NB4 (cell line): Measurements from ENCODE around the gene TRMT44.

Source experiments
- DNase-seq: peaks from one replicate; pipeline ENCODE4 v3.0.0; 2010; ENCODE audit warnings: low read depth
- H3K4me3 ChIP-seq: one replicate; pipeline ENCODE4 v1.5.1; 2011; ENCODE audit warnings: mild to moderate bottlenecking, low read depth, low read length, moderate library complexity
- MYC ChIP-seq: IDR thresholded peaks from 2 replicates; pipeline ENCODE4 v1.6.1; 2011; ENCODE audit warnings: low read depth, low read length
- POLR2A ChIP-seq: IDR thresholded peaks from 2 replicates; pipeline ENCODE4 v1.6.1; 2011; ENCODE audit warnings: mild to moderate bottlenecking; ENCODE audit not compliant: insufficient read length; ENCODE audit errors: extremely low read depth
- TF ChIP-seq, protein P1 (sequence below): IDR thresholded peaks from 2 replicates; pipeline ENCODE4 v1.6.1; 2011; ENCODE audit warnings: low read depth, low read length
- TF ChIP-seq, protein P2 (sequence below): IDR thresholded peaks from one replicate; pipeline ENCODE4 v1.5.1; 2012; ENCODE audit warnings: low read depth, low read length

Gene TRMT44

DNA sequence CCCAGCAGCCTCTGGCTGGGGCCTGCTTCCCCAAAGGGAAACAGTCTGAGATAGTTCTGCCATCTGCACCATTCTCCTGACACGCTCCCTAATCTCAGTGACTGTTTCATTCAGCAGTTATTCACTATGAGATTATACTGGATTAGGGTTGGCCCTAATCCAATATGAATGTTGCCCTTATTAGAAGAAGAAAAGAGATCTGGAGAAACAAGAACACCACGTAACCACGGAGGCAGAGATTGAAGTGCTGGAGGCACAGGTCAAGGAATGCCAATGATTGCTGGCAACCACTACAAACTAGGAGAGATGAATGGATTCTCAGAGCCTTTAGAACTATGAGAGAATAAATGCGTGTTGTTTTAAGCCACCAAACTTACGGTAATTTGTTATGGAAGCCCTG lies 7.4 kb upstream of the TRMT44 start:
- no peak for DNase-seq
- TF ChIP-seq, protein P1, sequence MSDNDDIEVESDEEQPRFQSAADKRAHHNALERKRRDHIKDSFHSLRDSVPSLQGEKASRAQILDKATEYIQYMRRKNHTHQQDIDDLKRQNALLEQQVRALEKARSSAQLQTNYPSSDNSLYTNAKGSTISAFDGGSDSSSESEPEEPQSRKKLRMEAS: no peak
- TF ChIP-seq POLR2A (no peak), MYC (no peak)
- TF ChIP-seq, protein P2, sequence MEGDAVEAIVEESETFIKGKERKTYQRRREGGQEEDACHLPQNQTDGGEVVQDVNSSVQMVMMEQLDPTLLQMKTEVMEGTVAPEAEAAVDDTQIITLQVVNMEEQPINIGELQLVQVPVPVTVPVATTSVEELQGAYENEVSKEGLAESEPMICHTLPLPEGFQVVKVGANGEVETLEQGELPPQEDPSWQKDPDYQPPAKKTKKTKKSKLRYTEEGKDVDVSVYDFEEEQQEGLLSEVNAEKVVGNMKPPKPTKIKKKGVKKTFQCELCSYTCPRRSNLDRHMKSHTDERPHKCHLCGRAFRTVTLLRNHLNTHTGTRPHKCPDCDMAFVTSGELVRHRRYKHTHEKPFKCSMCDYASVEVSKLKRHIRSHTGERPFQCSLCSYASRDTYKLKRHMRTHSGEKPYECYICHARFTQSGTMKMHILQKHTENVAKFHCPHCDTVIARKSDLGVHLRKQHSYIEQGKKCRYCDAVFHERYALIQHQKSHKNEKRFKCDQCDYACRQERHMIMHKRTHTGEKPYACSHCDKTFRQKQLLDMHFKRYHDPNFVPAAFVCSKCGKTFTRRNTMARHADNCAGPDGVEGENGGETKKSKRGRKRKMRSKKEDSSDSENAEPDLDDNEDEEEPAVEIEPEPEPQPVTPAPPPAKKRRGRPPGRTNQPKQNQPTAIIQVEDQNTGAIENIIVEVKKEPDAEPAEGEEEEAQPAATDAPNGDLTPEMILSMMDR: no peak
- no peak overlapping the region for H3K4me3 ChIP-seq

DNA sequence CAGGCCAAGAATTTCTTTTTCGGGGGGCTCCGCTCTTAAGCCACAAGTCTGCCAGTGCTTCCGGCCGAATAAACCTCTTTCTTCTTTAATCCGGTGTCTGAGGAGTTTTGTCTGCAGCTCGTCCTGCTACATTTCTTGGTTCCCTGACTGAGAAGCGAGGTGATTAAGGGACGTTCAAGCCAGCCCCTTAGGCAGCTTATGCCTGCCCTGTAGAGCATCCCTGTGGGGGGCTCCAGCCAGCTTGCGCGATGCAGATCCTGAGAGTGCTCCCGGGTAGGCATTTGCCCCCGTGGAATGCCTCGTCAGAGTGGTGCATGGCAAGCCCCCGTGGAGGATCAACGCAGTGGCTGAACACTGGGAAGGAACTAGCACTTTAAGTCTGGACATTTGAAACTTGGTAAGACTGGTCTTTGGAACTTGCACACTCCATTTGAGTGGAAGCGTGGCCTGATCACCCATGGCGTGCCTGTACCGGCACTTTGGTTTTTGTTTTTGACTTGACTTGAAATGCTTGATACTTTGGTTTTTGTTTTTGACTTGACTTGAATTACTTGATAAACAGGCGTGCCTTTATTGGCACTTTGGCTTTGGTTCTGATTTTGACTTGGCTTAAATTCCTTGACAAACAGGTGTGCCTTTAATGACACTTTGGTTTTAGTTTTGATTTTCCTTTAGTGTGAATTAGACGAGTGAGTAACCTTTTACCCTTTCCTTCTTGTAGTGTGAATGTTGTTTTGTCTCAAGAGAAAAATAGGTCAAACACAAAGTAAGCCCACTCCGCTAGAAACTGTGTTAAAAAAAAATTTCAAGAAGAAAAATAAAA lies 6.1 kb upstream of the TRMT44 start:
- H3K4me3 ChIP-seq: no peak overlapping the region
- TF ChIP-seq MYC: no peak
- TF ChIP-seq, protein P2: no peak
- TF ChIP-seq, protein P1: no peak
- no peak for TF ChIP-seq POLR2A
- DNase-seq: no peak

DNA sequence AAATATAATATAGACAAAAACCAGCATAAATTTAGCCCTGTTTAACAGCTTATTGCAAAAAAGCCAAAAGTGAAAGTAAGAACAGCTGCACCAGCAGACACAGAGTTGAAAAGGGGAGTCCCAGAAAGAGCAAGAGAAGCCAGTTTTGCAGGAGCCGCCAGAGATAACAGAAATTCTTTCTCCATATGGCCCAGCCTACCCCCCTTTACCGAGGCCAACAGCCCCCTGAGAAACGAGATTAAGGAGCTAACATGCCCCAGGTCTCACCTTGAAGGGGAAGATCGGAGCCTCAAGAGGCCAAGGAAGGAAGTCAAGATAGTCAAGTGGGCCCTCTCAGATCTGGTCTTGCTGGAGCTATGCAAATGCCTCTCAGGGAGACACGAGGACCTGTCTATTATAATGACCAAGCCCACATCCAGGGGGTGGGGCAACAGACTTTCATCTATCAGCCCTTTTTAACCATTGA lies 4.9 kb upstream of the TRMT44 start:
- no peak overlapping the region for H3K4me3 ChIP-seq
- DNase-seq: no peak
- TF ChIP-seq, protein P1: no peak
- no peak for TF ChIP-seq MYC
- TF ChIP-seq POLR2A: no peak
- TF ChIP-seq, protein P2: no peak

DNA sequence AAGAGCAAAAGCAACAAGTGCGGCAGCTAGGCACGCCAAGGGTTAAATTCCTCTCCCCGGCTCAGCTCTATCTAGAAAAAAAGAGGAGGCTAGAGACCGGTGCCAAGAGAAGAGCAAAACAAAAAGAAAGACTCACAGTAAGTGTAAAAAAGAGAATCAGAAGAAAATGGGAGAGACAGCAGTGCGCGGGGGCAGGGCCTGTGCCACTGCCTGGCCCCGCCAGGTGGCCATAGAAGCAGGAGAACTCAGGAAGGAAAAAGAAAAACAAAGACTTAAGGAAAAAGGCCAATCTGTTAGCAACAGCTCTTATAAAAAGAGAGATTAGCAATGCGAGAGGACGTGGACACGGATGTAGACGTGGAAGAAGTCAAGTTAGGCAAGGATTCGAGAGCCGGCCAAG lies 3.3 kb upstream of the TRMT44 start:
- no peak overlapping the region for H3K4me3 ChIP-seq
- no peak for DNase-seq
- TF ChIP-seq MYC (no peak), POLR2A (no peak)
- TF ChIP-seq, protein P1: no peak
- TF ChIP-seq, protein P2: no peak

DNA sequence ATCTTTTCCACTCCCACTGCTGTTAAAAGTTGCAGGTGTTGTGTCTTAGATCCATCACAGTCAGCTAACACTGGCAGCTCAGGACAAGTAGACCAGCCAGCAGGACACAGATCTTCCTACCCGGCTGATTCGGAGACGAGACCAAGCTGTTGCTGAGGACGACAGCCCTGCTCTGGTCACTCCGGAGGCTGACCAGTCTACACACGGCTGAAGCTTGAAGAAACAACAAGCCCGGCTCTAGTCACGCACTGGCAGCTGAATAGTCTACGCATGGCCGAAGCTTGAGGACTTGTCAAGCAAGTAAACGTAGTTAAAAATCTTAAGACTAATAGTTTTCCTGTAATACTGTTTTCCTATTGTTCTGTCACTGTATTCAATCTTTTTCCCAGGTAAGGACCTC lies 1.8 kb upstream of the TRMT44 start:
- H3K4me3 ChIP-seq: no peak overlapping the region
- TF ChIP-seq POLR2A (no peak), MYC (no peak)
- TF ChIP-seq, protein P2: no peak
- TF ChIP-seq, protein P1: no peak
- DNase-seq: no peak
